Smooth muscle cell (in vitro differentiated cells): ENCODE results near the gene ADCY6. TPM values are rescaled to one million over a fixed set of nuclear protein-coding genes. Genes with fewer than 3 reads are reported as not detected.

Source experiments
- DNase-seq: peaks from one replicate; lab custom pipeline; 2025; ENCODE audit not compliant: unreplicated experiment; lab: John Stamatoyannopoulos, UW
- H2AFZ ChIP-seq: fragments of 200-600 bp; sonication (generic); 2 replicates; pipeline ENCODE4 v1.6.0; 2016; ENCODE audit warnings: antibody characterized with exemption, low read depth, mild to moderate bottlenecking
- H3F3A ChIP-seq: fragments of 200-600 bp; sonication (generic); 2 replicates; pipeline ENCODE4 v1.6.0; 2017; ENCODE audit warnings: antibody characterized with exemption, low read depth
- H3K27ac ChIP-seq: fragments of 200-600 bp; sonication (generic); 2 replicates; pipeline ENCODE4 v1.5.1; 2016; ENCODE audit warnings: low read depth, mild to moderate bottlenecking
- H3K27me3 ChIP-seq: fragments of 200-600 bp; sonication (generic); 2 replicates; pipeline ENCODE4 v1.6.1; 2016; ENCODE audit warnings: low read depth, mild to moderate bottlenecking
- H3K36me3 ChIP-seq: fragments of 200-600 bp; sonication (generic); 2 replicates; pipeline ENCODE4 v1.5.1; 2016; ENCODE audit warnings: low read depth
- H3K4me1 ChIP-seq: fragments of 200-600 bp; sonication (generic); 2 replicates; pipeline ENCODE4 v1.5.1; 2016; ENCODE audit warnings: low read depth
- H3K4me2 ChIP-seq: fragments of 200-600 bp; sonication (generic); 2 replicates; pipeline ENCODE4 v1.6.0; 2016; ENCODE audit warnings: mild to moderate bottlenecking
- H3K4me3 ChIP-seq: fragments of 200-600 bp; sonication (generic); 2 replicates; pipeline ENCODE4 v1.5.1; 2016; ENCODE audit warnings: mild to moderate bottlenecking
- H3K79me2 ChIP-seq: fragments of 200-600 bp; sonication (generic); 2 replicates; pipeline ENCODE4 v1.6.0; 2016; ENCODE audit warnings: low read depth, mild to moderate bottlenecking
- H3K9ac ChIP-seq: fragments of 200-600 bp; sonication (generic); 2 replicates; pipeline ENCODE4 v1.6.0; 2016; ENCODE audit warnings: low read depth
- H3K9me3 ChIP-seq: fragments of 200-600 bp; sonication (generic); replicated peaks from 2 replicates; pipeline ENCODE4 v1.5.1; 2016; ENCODE audit warnings: low read depth
- H4K20me1 ChIP-seq: fragments of 200-600 bp; sonication (generic); 2 replicates; pipeline ENCODE4 v1.6.0; 2016; ENCODE audit warnings: low read depth
- WGBS: methylation state at CpG from one replicate; pipeline ENCODE4 v1.1.7; 2016; ENCODE audit warnings: low lambda C conversion rate; 5-methylcytosine and 5-hydroxymethylcytosine counted together
- polyA plus RNA-seq: library from polyadenylated mRNA; unstranded; fragments of >200 nt; fragmentation: Nextera tagmentation; extraction: Ambion mirVana; gene quantifications from 2 replicates; pipeline ENCODE4 v1.2.1, GENCODE V29; 2016
- total RNA-seq: library from RNA; depleted of rRNA; stranded (reverse); fragments of >200 nt; gene quantifications from 2 replicates; pipeline ENCODE4 v1.2.3, GENCODE V29; 2014
- TF ChIP-seq, protein P1 (sequence below): fragments of 200-600 bp; sonication (generic); IDR thresholded peaks from 2 replicates; pipeline ENCODE4 v1.5.1; 2017; ENCODE audit warnings: borderline replicate concordance, mild to moderate bottlenecking, antibody characterized with exemption; ENCODE audit not compliant: insufficient read depth, poor library complexity, severe bottlenecking

Gene ADCY6
- total and polyA plus RNA-seq, 2 experiments from 2014 or later: 21.5 to 23.4 TPM

DNA sequence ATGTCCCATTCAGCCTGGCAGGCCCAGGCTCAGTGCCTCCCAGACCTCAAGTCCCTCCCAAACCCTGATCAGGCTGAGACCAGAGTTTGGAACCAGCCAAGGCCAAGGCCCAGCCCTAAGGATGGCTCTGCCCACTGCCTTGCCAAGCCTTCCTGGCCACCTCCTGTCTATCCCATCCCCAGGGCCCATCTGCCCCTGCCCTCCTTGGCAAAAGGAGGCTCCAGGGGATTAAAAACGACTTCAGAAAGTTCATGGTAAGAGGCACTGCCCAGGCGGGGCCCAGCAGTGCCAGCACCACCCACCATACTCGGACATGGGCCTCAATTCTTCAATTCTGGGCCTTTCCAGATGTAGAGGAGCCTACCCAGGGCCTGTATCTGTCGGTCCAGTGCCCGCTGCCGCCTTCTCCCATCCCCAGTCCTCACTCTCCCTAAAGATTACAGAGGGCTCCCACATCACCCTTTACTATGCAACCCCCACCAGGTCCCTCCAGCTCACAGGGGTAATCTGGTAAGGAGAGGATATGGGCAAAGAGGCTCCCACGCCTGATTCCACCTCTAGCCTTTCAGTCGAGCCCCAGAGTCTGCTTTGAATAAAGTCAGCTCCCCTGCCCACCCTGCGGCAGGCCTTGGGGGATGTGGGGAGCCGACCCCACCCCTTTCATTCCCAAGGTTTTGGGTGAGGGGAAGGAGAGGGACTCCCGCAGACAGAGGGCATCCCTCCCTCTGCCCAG, 932 bp downstream of the ADCY6 start:
- DNase-seq: no peak
- H3K27ac ChIP-seq: no peak overlapping the region
- H3K27me3 ChIP-seq: no peaks in the 10 kb centered on the region
- WGBS: 22% methylated on average over 10 of the region's 11 CpGs
- H3K36me3 ChIP-seq: no peaks in the 10 kb centered on the region
- no peaks in the 10 kb centered on the region for H3K9me3 ChIP-seq
- TF ChIP-seq, protein P1, sequence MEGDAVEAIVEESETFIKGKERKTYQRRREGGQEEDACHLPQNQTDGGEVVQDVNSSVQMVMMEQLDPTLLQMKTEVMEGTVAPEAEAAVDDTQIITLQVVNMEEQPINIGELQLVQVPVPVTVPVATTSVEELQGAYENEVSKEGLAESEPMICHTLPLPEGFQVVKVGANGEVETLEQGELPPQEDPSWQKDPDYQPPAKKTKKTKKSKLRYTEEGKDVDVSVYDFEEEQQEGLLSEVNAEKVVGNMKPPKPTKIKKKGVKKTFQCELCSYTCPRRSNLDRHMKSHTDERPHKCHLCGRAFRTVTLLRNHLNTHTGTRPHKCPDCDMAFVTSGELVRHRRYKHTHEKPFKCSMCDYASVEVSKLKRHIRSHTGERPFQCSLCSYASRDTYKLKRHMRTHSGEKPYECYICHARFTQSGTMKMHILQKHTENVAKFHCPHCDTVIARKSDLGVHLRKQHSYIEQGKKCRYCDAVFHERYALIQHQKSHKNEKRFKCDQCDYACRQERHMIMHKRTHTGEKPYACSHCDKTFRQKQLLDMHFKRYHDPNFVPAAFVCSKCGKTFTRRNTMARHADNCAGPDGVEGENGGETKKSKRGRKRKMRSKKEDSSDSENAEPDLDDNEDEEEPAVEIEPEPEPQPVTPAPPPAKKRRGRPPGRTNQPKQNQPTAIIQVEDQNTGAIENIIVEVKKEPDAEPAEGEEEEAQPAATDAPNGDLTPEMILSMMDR: no peak
- H3K79me2 ChIP-seq: peaks cover 45% of the 10 kb centered on the region
- H3K4me3 ChIP-seq: peak overlapping the region; percentile 96
- peak overlapping the region; percentile 86 for H2AFZ ChIP-seq
- peak overlapping the region; percentile 97 for H3K4me2 ChIP-seq
- peaks cover 21% of the 10 kb centered on the region for H3K4me1 ChIP-seq
- H4K20me1 ChIP-seq: peaks cover 48% of the 10 kb centered on the region
- H3F3A ChIP-seq: no peaks in the 10 kb centered on the region
- H3K9ac ChIP-seq: peak overlapping the region; percentile 71

DNA sequence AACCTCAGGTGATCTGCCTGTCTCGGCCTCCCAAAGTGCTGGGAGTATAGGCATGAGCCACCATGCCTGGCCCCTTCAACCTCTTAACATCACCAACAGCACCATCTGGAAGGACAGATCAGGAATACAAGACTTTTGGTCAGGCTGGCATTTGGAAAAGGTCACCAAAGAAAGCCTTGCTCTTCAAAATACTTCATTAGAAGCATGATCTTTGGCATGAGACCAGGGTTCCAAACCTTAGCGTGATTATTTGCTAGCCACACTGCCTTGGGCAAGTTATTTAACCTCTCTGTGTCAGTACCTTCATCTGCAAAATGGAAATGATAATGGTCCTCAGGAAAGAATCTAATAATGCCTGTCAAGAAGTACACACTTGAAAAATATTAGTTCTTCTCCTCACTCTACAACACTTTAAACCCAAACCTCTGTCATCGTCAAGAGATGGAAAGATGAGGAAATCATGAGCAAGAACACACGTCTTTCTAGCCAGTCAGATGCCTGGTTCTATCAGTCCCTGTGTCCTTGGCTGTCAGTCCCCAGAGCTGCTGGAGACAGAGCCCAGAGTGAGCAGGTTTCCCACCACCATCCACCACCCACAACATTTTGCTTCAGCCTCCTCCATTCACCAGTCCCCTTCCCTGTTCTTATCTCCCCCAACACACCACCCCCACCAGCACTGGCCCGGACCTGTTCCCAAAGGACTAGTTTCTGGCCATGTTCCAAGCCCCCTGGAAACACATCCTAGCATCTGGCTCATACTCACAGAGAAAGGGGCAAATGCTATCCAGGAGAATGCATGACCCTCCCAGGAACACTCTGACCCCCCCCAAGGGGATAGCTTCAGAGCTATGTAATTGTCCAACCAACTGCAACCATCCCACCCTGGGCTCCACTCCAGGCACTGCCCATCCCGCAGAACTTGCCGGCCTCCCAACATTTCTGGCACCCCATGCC, 2.0 kb downstream of the ADCY6 start:
- peak overlapping the region; percentile 96 for H3K4me3 ChIP-seq
- 58% methylated on average over 7 of the region's 7 CpGs for WGBS

GRCh38 chr12:48783432-48783831, 5.5 kb downstream of the ADCY6 start:
- peaks cover 42% of the 10 kb centered on the region for H3K79me2 ChIP-seq
- H3K9me3 ChIP-seq: no peaks in the 10 kb centered on the region
- peaks cover 13% of the 10 kb centered on the region for H3K4me1 ChIP-seq
- no peak overlapping the region for H3K4me3 ChIP-seq
- no peak overlapping the region for H3K4me2 ChIP-seq
- H3K27me3 ChIP-seq: no peaks in the 10 kb centered on the region
- H3K9ac ChIP-seq: no peak overlapping the region
- TF ChIP-seq, protein P1: no peak
- H2AFZ ChIP-seq: no peak overlapping the region
- no peaks in the 10 kb centered on the region for H3K36me3 ChIP-seq
- DNase-seq: no peak
- H3F3A ChIP-seq: no peaks in the 10 kb centered on the region
- WGBS: 97% methylated on average over 4 of the region's 4 CpGs
- no peak overlapping the region for H3K27ac ChIP-seq
- H4K20me1 ChIP-seq: peaks cover 90% of the 10 kb centered on the region

More for the DNA sequence above, 2.0 kb downstream of the ADCY6 start:
- Histone ChIP-seq H3K4me2 (peak overlapping the region; percentile 97), H3K27ac (no peak overlapping the region), H3K79me2 (peaks cover 45% of the 10 kb centered on the region), H3K9ac (no peak overlapping the region), H3K36me3 (no peaks in the 10 kb centered on the region), H4K20me1 (peaks cover 59% of the 10 kb centered on the region), H3K4me1 (peaks cover 21% of the 10 kb centered on the region), H3K9me3 (no peaks in the 10 kb centered on the region), H2AFZ (no peak overlapping the region), H3K27me3 (no peaks in the 10 kb centered on the region), H3F3A (no peaks in the 10 kb centered on the region)
- DNase-seq: no peak
- TF ChIP-seq, protein P1: no peak
